GM10248 (cell line): ENCODE measurements around the gene CCL13.
"Not testable (repeated sequence)": the region's sequence is repeated elsewhere in the genome, so short reads cannot be mapped to it uniquely, and the experiment has no call there.

ENCODE experiments used
- CTCF ChIA-PET: fragments of 300-600 bp; sonication (Branson Sonifier 250); formaldehyde crosslinking; extraction: SDS; loops from one replicate; lab custom pipeline; 2021; ENCODE audit warnings: antibody characterized with exemption; lab: Yijun Ruan, JAX
- POLR2A ChIA-PET: fragments of 350-650 bp; sonication (Branson Sonifier 250); formaldehyde crosslinking; extraction: SDS; loops from one replicate; lab custom pipeline; 2020; ENCODE audit warnings: antibody characterized with exemption; lab: Yijun Ruan, JAX
- DNase-seq: peaks from one replicate; pipeline ENCODE4 v3.0.0; 2012; ENCODE audit errors: extremely low spot score
- CTCF ChIP-seq: IDR thresholded peaks from 2 replicates; pipeline ENCODE4 v1.5.1; 2012; ENCODE audit warnings: mild to moderate bottlenecking, low read depth; ENCODE audit errors: extremely low read depth, missing control alignments, control extremely low read depth

The CCL13 gene

GRCh38 chr17:34314279-34314678, 42.0 kb upstream of the CCL13 start:
- POLR2A ChIA-PET = no interaction called here
- no peak for DNase-seq
- TF ChIP-seq CTCF = no peak
- CTCF ChIA-PET = no interaction called here

- TF ChIP-seq CTCF = no peak
- no peak for DNase-seq
- ChIA-PET CTCF (interaction anchor here (1.5 kb wide), 1 partner anchor 42 kb away, joined by 3 read pairs; no protein-coding TSS in a partner anchor), POLR2A (no interaction called here)
Observed at GRCh38 chr17:34318474-34318873, 37.8 kb upstream of the CCL13 start.

- ChIA-PET CTCF (interaction anchor here (1.0 to 1.5 kb wide), 2 partner anchors 42 to 119 kb away, joined by 3 read pairs; no protein-coding TSS in a partner anchor), POLR2A (no interaction called here)
- DNase-seq = no peak
- no peak for TF ChIP-seq CTCF
Observed at GRCh38 chr17:34319039-34319483, 37.2 kb upstream of the CCL13 start, which contains the start of gene CCL8. CCL8 (plus strand) TSS chr17:34319435; CDS start chr17:34319502, 67 bp downstream.

- DNase-seq = no peak
- CTCF ChIA-PET = interaction anchor here (0.9 to 3.4 kb wide), 6 partner anchors 10 to 121 kb away, joined by 3 to 24 read pairs (median 4); partner anchors contain the start of gene CCL1
- POLR2A ChIA-PET = no interaction called here
- TF ChIP-seq CTCF = no peak
Observed at GRCh38 chr17:34321964-34322363, 34.3 kb upstream of the CCL13 start.

- POLR2A ChIA-PET, DNase-seq: not testable (repeated sequence)
- CTCF ChIA-PET = interaction anchor here (3.6 kb wide), 1 partner anchor 34 kb away, joined by 13 read pairs; no protein-coding TSS in a partner anchor
Observed at GRCh38 chr17:34327580-34327979, 28.7 kb upstream of the CCL13 start.

GRCh38 chr17:34337701-34338100, 18.6 kb upstream of the CCL13 start:
- DNase-seq = no peak
- POLR2A ChIA-PET = no interaction called here
- CTCF ChIA-PET = no interaction called here
- no peak for TF ChIP-seq CTCF

GRCh38 chr17:34339138-34339770, 17.0 kb upstream of the CCL13 start:
- CTCF ChIA-PET = interaction anchor here (0.9 to 1.7 kb wide), 2 partner anchors 22 to 138 kb away, joined by 4 to 6 read pairs; no protein-coding TSS in a partner anchor
- POLR2A ChIA-PET = no interaction called here

More at GRCh38 chr17:34339138-34339770, 17.0 kb upstream of the CCL13 start:
- no peak for DNase-seq
- no peak for TF ChIP-seq CTCF
